Neural progenitor cell (in vitro differentiated cells): ENCODE data around the gene SPRY2. TPM values are rescaled to one million over a fixed set of nuclear protein-coding genes. Genes with fewer than 3 reads are reported as not detected.

ENCODE experiments used
- DNase-seq: peaks from one replicate; pipeline ENCODE4 v3.0.0-alpha.2; 2016; ENCODE audit warnings: low spot score
- H2AFZ ChIP-seq: fragments of 200-600 bp; sonication (generic); replicated peaks from 2 replicates; pipeline ENCODE4 v1.6.1; 2016; ENCODE audit warnings: antibody characterized with exemption
- H3F3A ChIP-seq: fragments of 200-600 bp; sonication (generic); 2 replicates; pipeline ENCODE4 v1.6.1; 2016; ENCODE audit warnings: antibody characterized with exemption, low read depth
- H3K27ac ChIP-seq: fragments of 200-600 bp; sonication (generic); 2 replicates; pipeline ENCODE4 v1.5.1; 2016; ENCODE audit warnings: mild to moderate bottlenecking
- H3K27me3 ChIP-seq: fragments of 200-600 bp; sonication (generic); 2 replicates; pipeline ENCODE4 v1.6.1; 2016; ENCODE audit warnings: mild to moderate bottlenecking, moderate library complexity
- H3K36me3 ChIP-seq: fragments of 200-600 bp; sonication (generic); 2 replicates; pipeline ENCODE4 v1.5.1; 2016
- H3K4me1 ChIP-seq: fragments of 200-600 bp; sonication (generic); 2 replicates; pipeline ENCODE4 v1.6.1; 2016; ENCODE audit warnings: mixed run types
- H3K4me2 ChIP-seq: fragments of 200-600 bp; sonication (generic); 2 replicates; pipeline ENCODE4 v1.6.1; 2016
- H3K4me3 ChIP-seq: fragments of 200-600 bp; sonication (generic); 2 replicates; pipeline ENCODE4 v1.5.1; 2016
- H3K79me2 ChIP-seq: fragments of 200-600 bp; sonication (generic); 2 replicates; pipeline ENCODE4 v1.6.1; 2016; ENCODE audit warnings: low read depth
- H3K9ac ChIP-seq: fragments of 200-600 bp; sonication (generic); 2 replicates; pipeline ENCODE4 v1.6.1; 2016
- H3K9me3 ChIP-seq: fragments of 200-600 bp; sonication (generic); 2 replicates; pipeline ENCODE4 v1.5.1; 2016; ENCODE audit warnings: low read depth
- H4K20me1 ChIP-seq: fragments of 200-600 bp; sonication (generic); 2 replicates; pipeline ENCODE4 v1.6.1; 2016; ENCODE audit warnings: low read depth
- H3K27ac Mint-ChIP-seq: 3 replicates; pipeline ENCODE4 v1.8.0; 2021; ENCODE audit warnings: mixed read lengths
- H3K27me3 Mint-ChIP-seq: 2 replicates; pipeline ENCODE4 v1.8.0; 2022; ENCODE audit warnings: low read depth, mild to moderate bottlenecking, inconsistent platforms, moderate library complexity, mixed read lengths; ENCODE audit not compliant: insufficient read depth
- H3K36me3 Mint-ChIP-seq: 3 replicates; pipeline ENCODE4 v1.8.0; 2021; ENCODE audit warnings: mixed read lengths
- H3K4me1 Mint-ChIP-seq: 3 replicates; pipeline ENCODE4 v1.8.0; 2021; ENCODE audit warnings: mixed read lengths
- H3K4me3 Mint-ChIP-seq: 3 replicates; pipeline ENCODE4 v1.8.0; 2021; ENCODE audit warnings: mild to moderate bottlenecking, moderate library complexity, mixed read lengths
- H3K9me3 Mint-ChIP-seq: 3 replicates; pipeline ENCODE4 v1.8.0; 2020; ENCODE audit warnings: mixed read lengths
- EZH2 ChIP-seq: fragments of 200-600 bp; sonication (generic); IDR thresholded peaks from 2 replicates; pipeline ENCODE4 v1.6.1; 2017; ENCODE audit warnings: antibody characterized with exemption, mild to moderate bottlenecking, moderate library complexity
- EZH2phosphoT487 ChIP-seq: fragments of 200-600 bp; sonication (generic); IDR thresholded peaks from 2 replicates; pipeline ENCODE4 v1.6.1; 2017; ENCODE audit warnings: antibody characterized with exemption
- total RNA-seq: library from RNA; depleted of rRNA; stranded (reverse); fragments of >200 nt; gene quantifications from 2 replicates; pipeline ENCODE4 v1.2.3, GENCODE V29; 2015; ENCODE audit warnings: low replicate concordance
- TF ChIP-seq, protein P1 (sequence below): fragments of 200-600 bp; sonication (generic); IDR thresholded peaks from 2 replicates; pipeline ENCODE4 v1.5.1; 2017; ENCODE audit warnings: antibody characterized with exemption, mild to moderate bottlenecking

SPRY2 gene
- total RNA-seq, 1 donor from 2014 or later, result 17.2 TPM

DNA sequence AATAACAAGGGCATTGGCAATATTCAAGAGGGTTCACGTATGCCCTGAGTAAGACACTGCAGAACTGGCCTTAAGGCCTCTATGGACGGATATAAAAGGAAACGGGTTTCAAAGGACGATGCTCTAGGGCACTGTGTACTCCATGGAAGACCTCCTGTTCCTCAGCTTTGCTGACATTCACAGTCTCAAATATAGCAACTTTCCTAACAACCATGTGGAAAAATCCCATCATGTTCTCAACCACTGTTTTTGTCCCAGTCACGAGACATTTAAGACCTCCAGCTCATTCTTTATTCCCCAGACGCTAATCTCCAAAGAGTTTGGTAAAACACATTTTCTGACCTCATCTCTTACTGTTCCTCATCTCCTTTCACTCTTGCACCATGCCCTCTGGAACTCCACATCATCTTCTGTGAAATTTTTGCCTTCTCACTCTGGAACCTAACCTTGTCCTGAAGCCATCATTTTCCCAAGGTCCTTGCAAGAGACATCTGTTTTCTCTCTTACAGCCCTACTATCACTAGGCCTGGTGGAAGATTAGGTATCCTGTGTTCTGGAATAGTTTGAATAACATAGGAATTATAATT lies 37.6 kb downstream of the SPRY2 start:
- Histone ChIP-seq H3K9ac (no peak overlapping the region), H3K27ac (no peak overlapping the region), H3K36me3 (no peaks in the 10 kb centered on the region), H3K79me2 (no peaks in the 10 kb centered on the region), H3K4me2 (no peak overlapping the region), H3K27me3 (no peaks in the 10 kb centered on the region), H3K9me3 (no peaks in the 10 kb centered on the region), H3K4me3 (no peak overlapping the region), H3K4me1 (no peaks in the 10 kb centered on the region), H2AFZ (no peak overlapping the region), H3F3A (no peaks in the 10 kb centered on the region), H4K20me1 (no peaks in the 10 kb centered on the region)
- TF ChIP-seq, protein P1, sequence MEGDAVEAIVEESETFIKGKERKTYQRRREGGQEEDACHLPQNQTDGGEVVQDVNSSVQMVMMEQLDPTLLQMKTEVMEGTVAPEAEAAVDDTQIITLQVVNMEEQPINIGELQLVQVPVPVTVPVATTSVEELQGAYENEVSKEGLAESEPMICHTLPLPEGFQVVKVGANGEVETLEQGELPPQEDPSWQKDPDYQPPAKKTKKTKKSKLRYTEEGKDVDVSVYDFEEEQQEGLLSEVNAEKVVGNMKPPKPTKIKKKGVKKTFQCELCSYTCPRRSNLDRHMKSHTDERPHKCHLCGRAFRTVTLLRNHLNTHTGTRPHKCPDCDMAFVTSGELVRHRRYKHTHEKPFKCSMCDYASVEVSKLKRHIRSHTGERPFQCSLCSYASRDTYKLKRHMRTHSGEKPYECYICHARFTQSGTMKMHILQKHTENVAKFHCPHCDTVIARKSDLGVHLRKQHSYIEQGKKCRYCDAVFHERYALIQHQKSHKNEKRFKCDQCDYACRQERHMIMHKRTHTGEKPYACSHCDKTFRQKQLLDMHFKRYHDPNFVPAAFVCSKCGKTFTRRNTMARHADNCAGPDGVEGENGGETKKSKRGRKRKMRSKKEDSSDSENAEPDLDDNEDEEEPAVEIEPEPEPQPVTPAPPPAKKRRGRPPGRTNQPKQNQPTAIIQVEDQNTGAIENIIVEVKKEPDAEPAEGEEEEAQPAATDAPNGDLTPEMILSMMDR, result no peak
- TF ChIP-seq EZH2phosphoT487 (no peak), EZH2 (no peak)
- H3K36me3 Mint-ChIP-seq, result peaks cover 15% of the 10 kb centered on the region
- H3K4me3 Mint-ChIP-seq, result no peak overlapping the region
- H3K27me3 Mint-ChIP-seq, result no peaks in the 10 kb centered on the region
- no peak for DNase-seq
- no peak overlapping the region for H3K27ac Mint-ChIP-seq
- H3K9me3 Mint-ChIP-seq, result peaks cover 4% of the 10 kb centered on the region
- H3K4me1 Mint-ChIP-seq, result peaks cover 17% of the 10 kb centered on the region

DNA sequence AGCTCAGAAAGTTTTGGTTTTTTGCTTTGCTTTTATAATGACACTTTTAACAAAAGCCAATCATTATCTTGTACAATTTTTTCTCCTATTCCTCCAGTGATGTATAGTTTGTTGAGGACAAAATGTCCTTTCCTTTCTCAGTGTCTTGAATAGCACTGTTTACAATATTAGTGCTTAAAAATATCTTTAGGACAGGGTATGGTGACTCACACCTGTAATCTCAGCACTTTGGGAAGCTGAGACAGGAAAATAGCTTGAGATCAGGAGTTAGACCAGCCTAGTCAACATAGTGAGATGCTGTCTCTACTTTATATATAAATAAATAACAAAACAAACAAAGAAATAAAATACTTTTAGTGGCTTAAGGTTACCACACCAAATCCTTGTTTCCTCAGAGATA lies 41.9 kb downstream of the SPRY2 start:
- peaks cover 15% of the 10 kb centered on the region for H3K36me3 Mint-ChIP-seq
- no peaks in the 10 kb centered on the region for H4K20me1 ChIP-seq
- H3K4me3 Mint-ChIP-seq, result no peak overlapping the region
- H3K27ac ChIP-seq, result no peak overlapping the region
- no peaks in the 10 kb centered on the region for H3K9me3 ChIP-seq
- no peak for DNase-seq
- H3K4me2 ChIP-seq, result no peak overlapping the region
- H3K9me3 Mint-ChIP-seq, result peaks cover 4% of the 10 kb centered on the region
- H2AFZ ChIP-seq, result no peak overlapping the region
- H3K27me3 Mint-ChIP-seq, result peaks cover 3% of the 10 kb centered on the region
- H3K4me1 ChIP-seq, result peaks cover 10% of the 10 kb centered on the region
- TF ChIP-seq, protein P1, result no peak
- TF ChIP-seq EZH2phosphoT487, result no peak
- no peak for TF ChIP-seq EZH2
- no peaks in the 10 kb centered on the region for H3K36me3 ChIP-seq
- H3K4me3 ChIP-seq, result no peak overlapping the region
- peaks cover 2% of the 10 kb centered on the region for H3F3A ChIP-seq
- H3K27ac Mint-ChIP-seq, result no peak overlapping the region
- H3K4me1 Mint-ChIP-seq, result peaks cover 14% of the 10 kb centered on the region
- no peaks in the 10 kb centered on the region for H3K79me2 ChIP-seq
- no peaks in the 10 kb centered on the region for H3K27me3 ChIP-seq
- no peak overlapping the region for H3K9ac ChIP-seq

DNA sequence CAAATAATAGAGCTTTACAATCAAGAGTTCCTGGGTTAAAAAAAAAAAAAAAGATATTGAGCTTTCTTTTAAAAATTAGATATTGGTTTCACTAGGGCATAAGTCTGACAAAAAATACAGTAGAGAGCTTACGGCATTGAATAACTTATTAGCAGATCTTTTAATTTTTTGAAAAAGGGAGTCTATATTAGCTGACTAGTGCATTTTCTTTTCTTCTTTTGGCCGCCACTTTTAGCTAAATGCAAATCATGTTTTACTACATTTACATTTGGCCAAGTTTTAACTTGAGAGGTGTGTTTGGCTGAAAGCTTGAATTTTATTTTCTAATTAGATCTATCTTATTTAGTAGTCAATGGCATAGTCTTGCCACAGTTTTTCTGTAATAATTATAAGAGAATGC lies 43.4 kb downstream of the SPRY2 start:
- Mint-ChIP-seq H3K4me3 (no peak overlapping the region), H3K4me1 (peaks cover 14% of the 10 kb centered on the region), H3K27me3 (peaks cover 3% of the 10 kb centered on the region), H3K27ac (peak overlapping the region; percentile 85), H3K36me3 (peaks cover 11% of the 10 kb centered on the region), H3K9me3 (peaks cover under 1% of the 10 kb centered on the region)
- H3K4me1 ChIP-seq, result peaks cover 10% of the 10 kb centered on the region
- H3K4me2 ChIP-seq, result no peak overlapping the region
- no peaks in the 10 kb centered on the region for H3K9me3 ChIP-seq
- peaks cover 2% of the 10 kb centered on the region for H3F3A ChIP-seq
- H3K79me2 ChIP-seq, result no peaks in the 10 kb centered on the region
- TF ChIP-seq EZH2phosphoT487, result no peak
- TF ChIP-seq EZH2, result no peak
- TF ChIP-seq, protein P1, result no peak
- no peak overlapping the region for H2AFZ ChIP-seq
- no peaks in the 10 kb centered on the region for H3K27me3 ChIP-seq
- DNase-seq, result no peak
- no peak overlapping the region for H3K4me3 ChIP-seq
- no peak overlapping the region for H3K9ac ChIP-seq
- no peaks in the 10 kb centered on the region for H3K36me3 ChIP-seq
- H4K20me1 ChIP-seq, result no peaks in the 10 kb centered on the region
- H3K27ac ChIP-seq, result no peak overlapping the region
